ENCODE measurements around the gene UXS1. TPM values are rescaled to one million over a fixed set of nuclear protein-coding genes. Genes with fewer than 3 reads are reported as not detected.

The UXS1 gene
- total and polyA plus RNA-seq, 2 donors (not counting 3 experiments of a cell fraction or from before 2014, with no cell fraction given): 34.2 to 43.2 TPM

- ChIA-PET POLR2A (no interaction called here), CTCF (interaction anchor here (0.9 kb wide), 1 partner anchor 28 kb away, joined by 3 read pairs; no protein-coding TSS in a partner anchor)
- BruUV-seq (replicated peaks): no TSS peak
- no peak for FAIRE-seq
- intact Hi-C loops (cut with micrococcal nuclease): no loop called here
- no peaks in the 10 kb centered on the region for H4K20me1 ChIP-seq (replicated peaks; ENCODE audit: control insufficient read depth, extremely low read depth, insufficient read depth, low read length)
- H3K4me1 ChIP-seq (ENCODE audit: control insufficient read depth, extremely low read depth, insufficient read depth, low read length): no peaks in the 10 kb centered on the region
- no peaks in the 10 kb centered on the region for H3K79me2 ChIP-seq (ENCODE audit: control insufficient read depth, insufficient read depth, low read length)
- H3K9ac ChIP-seq (replicated peaks; ENCODE audit: extremely low read depth, insufficient read depth, low read length): no peak overlapping the region
- H3K36me3 ChIP-seq (ENCODE audit: control insufficient read depth in 2 of 2, extremely low read depth in 1 of 2, insufficient read depth in 2 of 2, low read length in 2 of 2): no peaks in the 10 kb centered on the region
- TF ChIP-seq MYC (IDR thresholded peaks at IDR 0.05; ENCODE audit: low read depth, low read length): no peak
- no peak for TF ChIP-seq JUN (IDR thresholded peaks at IDR 0.05; ENCODE audit: borderline replicate concordance, insufficient read depth, insufficient read length, low read depth)
- TF ChIP-seq MAX (IDR thresholded peaks at IDR 0.05; ENCODE audit: insufficient read depth, insufficient read length): no peak
- no peak for TF ChIP-seq CTCF (IDR thresholded peaks at IDR 0.05; ENCODE audit: extremely low read depth in 1 of 2, insufficient read depth in 1 of 2, low read depth in 1 of 2, low read length in 2 of 2)
- no peak for TF ChIP-seq GATA2 (IDR thresholded peaks at IDR 0.05; ENCODE audit: insufficient read depth, insufficient read length, low read depth, low read length)
- TF ChIP-seq POLR2A (IDR thresholded peaks at IDR 0.05; ENCODE audit: low read depth, low read length): no peak
- no peak for TF ChIP-seq FOS (IDR thresholded peaks at IDR 0.05; ENCODE audit: borderline replicate concordance, insufficient read depth, low read length)
- no peak for TF ChIP-seq POLR2AphosphoS5 (IDR thresholded peaks at IDR 0.05; ENCODE audit: insufficient read depth, low read depth, low read length)
- TF ChIP-seq EZH2 (IDR thresholded peaks at IDR 0.05; ENCODE audit: borderline replicate concordance, low read depth, low read length, severe bottlenecking): no peak
- no peak for DNase-seq (ENCODE audit: low read depth, low spot score)
- H2AFZ ChIP-seq (ENCODE audit: low read depth, low read length): no peak overlapping the region
- no peak overlapping the region for H3K4me3 ChIP-seq (replicated peaks in 1 of 3; ENCODE audit: insufficient read depth in 1 of 3, low read depth in 1 of 3, low read length in 3 of 3)
- no peak overlapping the region for H3K27ac ChIP-seq (ENCODE audit: insufficient read depth, low read depth, low read length)
- no peaks in the 10 kb centered on the region for H3K9me3 ChIP-seq (replicated peaks; ENCODE audit: control insufficient read depth, insufficient read depth, low read length)
- H3K9me1 ChIP-seq (replicated peaks; ENCODE audit: control insufficient read depth, extremely low read depth, insufficient read depth, low read length): no peaks in the 10 kb centered on the region
- no peaks in the 10 kb centered on the region for H3K27me3 ChIP-seq (ENCODE audit: control insufficient read depth in 2 of 2, insufficient read depth in 2 of 2, low read length in 2 of 2)
- no peak overlapping the region for H3K4me2 ChIP-seq (ENCODE audit: insufficient read depth, low read length)
- dilution Hi-C loops (cut with MboI; ENCODE audit: extremely low pct_ligation_motif_present, low sequenced_read_pairs): no loop called here
These were observed 17.5 kb downstream of the UXS1 start for GRCh38 chr2:106176446-106177099.
